Melanocyte of skin (primary cell): ENCODE data around the gene TTYH1. TPM values are rescaled to one million over a fixed set of nuclear protein-coding genes. Genes with fewer than 3 reads are reported as not detected.

Source experiments
- small RNA-seq, 2 donors: library from RNA; depleted of rRNA; stranded (forward); fragments of <200 nt; gene quantifications; one replicate each; pipeline ENCODE3, GENCODE V24; 2012
- total RNA-seq, 2 donors: library from RNA; depleted of rRNA; stranded (reverse); fragments of >200 nt; gene quantifications; 2 replicates each; pipeline ENCODE4 v1.2.3, GENCODE V29; 2012

TTYH1 gene
- not detected for total RNA-seq

GRCh38 chr19:54415208-54415900, at the start of gene TTYH1:
Gene TTYH1, plus strand, starts transcription at chr19:54415464. Its CDS starts 89 bp downstream, at chr19:54415553.

DNA sequence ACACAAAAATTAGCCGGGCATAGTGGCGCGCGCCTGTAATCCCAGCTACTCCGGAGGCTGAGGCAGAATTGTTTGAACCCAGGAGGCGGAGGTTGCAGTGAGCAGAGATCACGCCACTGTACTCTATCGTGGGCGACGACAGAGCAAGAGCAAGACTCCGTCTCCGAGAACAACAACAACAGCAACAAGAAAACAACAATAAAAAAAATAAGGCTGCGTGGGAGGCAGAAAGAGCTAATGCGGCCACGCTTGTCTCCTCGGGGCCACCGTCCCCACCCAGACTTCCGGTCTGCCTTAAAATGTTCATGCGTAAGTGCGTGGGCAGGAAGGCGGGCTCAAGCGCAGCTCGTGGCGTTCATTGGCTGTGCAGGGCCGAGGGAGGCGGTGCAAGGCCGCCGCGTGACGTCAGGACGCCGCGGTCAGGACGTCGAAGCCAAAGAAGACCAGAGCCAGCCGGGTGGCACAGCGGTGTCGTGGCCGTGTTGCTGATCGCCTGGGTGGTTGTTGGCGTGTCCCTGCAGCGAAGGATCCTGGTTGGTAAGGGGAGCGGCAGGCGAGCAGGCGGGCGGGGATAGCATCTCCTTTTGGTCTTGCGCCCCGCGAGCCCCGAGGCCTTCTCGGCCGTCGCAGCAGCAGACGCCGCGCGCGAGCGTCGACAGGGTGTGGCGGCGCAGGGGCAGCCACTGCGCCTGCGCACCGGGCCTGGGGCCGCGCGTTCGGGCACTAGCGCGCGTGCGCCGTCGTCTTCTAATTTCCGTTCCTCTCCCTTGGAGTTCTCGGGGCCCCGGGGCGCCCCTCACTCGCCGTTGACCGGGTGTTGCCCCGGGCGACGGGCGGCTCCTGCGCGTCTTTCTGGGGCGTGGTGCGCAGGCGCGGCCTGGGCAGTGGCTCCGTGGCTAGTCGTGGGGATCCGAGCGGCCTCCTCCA, 33.8 kb downstream of the TTYH1 start, which contains the start of gene LENG8:
Gene LENG8 (plus strand): TSS at position 426 of the 927 bp plus-strand sequence. CDS start 2,146 bp downstream, outside the sequence.

DNA sequence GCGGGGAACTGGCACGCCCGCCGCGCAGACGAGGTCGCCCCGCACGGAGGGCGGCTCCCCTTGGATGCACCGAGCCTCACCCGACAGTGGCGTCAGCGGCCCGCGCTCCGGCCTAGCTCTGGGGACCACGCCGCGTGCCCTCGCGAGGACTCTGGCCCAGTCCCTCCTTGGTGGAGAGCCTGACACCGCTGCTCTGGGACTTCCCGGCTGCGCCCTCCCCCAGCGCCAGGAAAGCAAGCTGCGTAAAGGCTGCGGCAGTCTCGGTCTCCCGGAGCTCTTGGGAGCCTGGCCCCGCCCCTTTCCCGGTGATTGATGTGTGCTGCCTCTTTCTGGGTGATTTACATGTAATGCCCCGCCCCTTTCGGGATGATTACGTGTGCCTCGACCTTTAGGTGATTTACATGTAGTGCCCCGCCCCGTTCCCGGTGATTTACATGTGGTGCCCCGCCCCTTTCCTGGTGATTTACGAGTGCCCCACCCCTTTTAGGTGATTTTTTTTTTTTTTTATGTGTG, 48.3 kb downstream of the TTYH1 start, which contains the start of gene LENG9:
Gene LENG9 (minus strand): TSS at position 248 of the 513 bp plus-strand sequence. CDS start 252 bp downstream, outside the sequence.

DNA sequence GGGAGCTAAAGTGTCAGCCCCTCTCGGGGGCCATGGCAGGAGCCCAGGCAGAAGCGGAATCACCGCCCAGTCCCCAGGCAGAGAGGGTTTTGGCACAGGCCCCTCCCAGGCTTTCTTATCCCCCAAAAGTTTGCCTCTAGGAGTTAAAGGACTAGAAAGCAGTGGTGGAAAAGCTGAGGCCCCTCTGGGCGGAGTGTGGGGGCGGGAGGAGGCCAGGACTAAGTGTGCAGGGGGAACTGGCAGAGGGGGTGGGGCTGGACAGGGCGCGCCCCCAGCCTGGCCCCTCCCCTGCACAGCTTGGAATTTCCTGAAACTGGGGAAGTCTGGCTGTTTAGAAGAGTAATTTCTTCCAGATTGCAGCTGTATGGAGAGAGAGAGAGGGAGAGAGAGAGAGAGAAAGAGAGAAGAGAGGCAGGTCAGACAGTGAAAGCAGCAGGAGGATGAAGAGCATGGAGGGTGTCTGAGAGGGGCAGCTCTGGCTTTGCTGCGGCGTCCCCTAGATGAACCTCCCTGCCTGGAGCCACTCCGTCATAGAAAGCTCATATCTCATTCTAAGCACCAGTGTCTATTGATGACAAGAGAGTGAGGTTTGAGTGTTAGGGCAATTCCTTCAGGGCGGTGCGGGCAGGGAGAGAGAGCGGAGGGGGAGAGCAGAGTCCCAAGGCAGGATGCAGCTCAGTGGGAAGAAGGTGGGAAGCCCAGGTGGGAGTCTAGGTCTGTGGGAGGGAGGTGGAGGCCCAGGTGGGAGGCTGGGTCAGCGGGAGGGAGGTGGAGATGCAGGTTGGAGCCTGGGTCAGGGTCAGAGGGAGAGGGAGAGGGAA, 58.0 kb downstream of the TTYH1 start, which contains the start of gene CDC42EP5:
Gene CDC42EP5 (minus strand): TSS at position 226 of the 821 bp plus-strand sequence. CDS start 7,749 bp downstream, outside the sequence.

Small RNAs within 50 kb of the gene (small RNA-seq; reads per million reads assigned to genes)
- 0 reads per million in 2 donors for gene AC245884.3

Other genes starting within 250 kb of the TTYH1 start
- 1 to 10 TPM in 1 of 2 donors, not detected in 1; 1.0 TPM for gene TMC4, start 242.3 kb upstream of the TTYH1 start, total RNA-seq
- gene MBOAT7, start 225.9 kb upstream of the TTYH1 start, total RNA-seq, result 10 to 100 TPM; 27.9 to 28.3 TPM
- 10 to 100 TPM; 56.4 to 87.2 TPM for gene TSEN34, start 224.2 kb upstream of the TTYH1 start, total RNA-seq
- 1,000 to 10,000 TPM in 1 of 2 donors, 100 to 1,000 TPM in 1; 794 to 1,187 TPM for gene RPS9, start 214.6 kb upstream of the TTYH1 start, total RNA-seq
- not detected for gene LILRB3, start 192.5 kb upstream of the TTYH1 start, total RNA-seq
- not detected for gene LILRA6, start 172.7 kb upstream of the TTYH1 start, total RNA-seq
- gene LILRB5, start 158.2 kb upstream of the TTYH1 start, total RNA-seq, result not detected
- not detected for gene LILRB2, start 134.4 kb upstream of the TTYH1 start, total RNA-seq
- not detected for gene LILRA5, start 102.3 kb upstream of the TTYH1 start, total RNA-seq
- not detected for gene LILRA4, start 76.3 kb upstream of the TTYH1 start, total RNA-seq
- gene LAIR1, start 50.5 kb upstream of the TTYH1 start, total RNA-seq, result not detected
- gene LENG8, start 33.7 kb downstream of the TTYH1 start, total RNA-seq, result 10 to 100 TPM; 46.3 to 55.1 TPM
- 10 to 100 TPM; 10.7 to 16.5 TPM for gene LENG9, start 48.3 kb downstream of the TTYH1 start, total RNA-seq
- 1 to 10 TPM; 4.7 to 8.6 TPM for gene CDC42EP5, start 57.8 kb downstream of the TTYH1 start, total RNA-seq
- not detected for gene LAIR2, start 87.4 kb downstream of the TTYH1 start, total RNA-seq
- gene LILRA2, start 158.3 kb downstream of the TTYH1 start, total RNA-seq, result not detected
- not detected for gene LILRA1, start 178.2 kb downstream of the TTYH1 start, total RNA-seq
- gene LILRB1, start 215.0 kb downstream of the TTYH1 start, total RNA-seq, result not detected
- gene LILRB4, start 247.5 kb downstream of the TTYH1 start, total RNA-seq, result not detected